ENCODE measurements around the gene C2CD4C. TPM values are rescaled to one million over a fixed set of nuclear protein-coding genes. Genes with fewer than 3 reads are reported as not detected.

The C2CD4C gene
- total and polyA plus RNA-seq, 2 donors: 0.38 to 0.59 TPM

GRCh38 chr19:440391-441212 lies 31.7 kb upstream of the C2CD4C start:
- Histone ChIP-seq H3K9me3 (ENCODE audit: control insufficient read depth in 2 of 2, insufficient read depth in 1 of 2, low read length in 1 of 2) (peaks cover 0 to 4% of the 10 kb centered on the region in 2 donors), H3K27me3 (ENCODE audit: control insufficient read depth in 2 of 2, insufficient read depth in 1 of 2, low read length in 1 of 2) (peaks cover 0 to 9% of the 10 kb centered on the region in 2 donors), H3K4me3 (ENCODE audit: low read length in 2 of 2) (no peak overlapping the region), H3K27ac (ENCODE audit: low read depth in 1 of 2, low read length in 1 of 2) (no peak overlapping the region), H3K4me1 (ENCODE audit: control insufficient read depth in 2 of 2, insufficient read depth in 2 of 2, low read length in 2 of 2) (no peaks in the 10 kb centered on the region), H3K36me3 (ENCODE audit: control insufficient read depth in 2 of 2, insufficient read depth in 2 of 2, low read length in 1 of 2) (no peaks in the 10 kb centered on the region)
- DNase-seq (ENCODE audit: low read depth in 6 of 9, low spot score in 9 of 9): no peak
- 82% methylated on average over 48 of the region's 48 CpGs for WGBS

GRCh38 chr19:439167-439900 lies 30.4 kb upstream of the C2CD4C start:
- Histone ChIP-seq H3K9me3 (ENCODE audit: control insufficient read depth in 2 of 2, insufficient read depth in 1 of 2, low read length in 1 of 2) (peaks cover 0 to 3% of the 10 kb centered on the region in 2 donors), H3K27me3 (ENCODE audit: control insufficient read depth in 2 of 2, insufficient read depth in 1 of 2, low read length in 1 of 2) (peaks cover 0 to 9% of the 10 kb centered on the region in 2 donors), H3K4me1 (ENCODE audit: control insufficient read depth in 2 of 2, insufficient read depth in 2 of 2, low read length in 2 of 2) (no peaks in the 10 kb centered on the region), H3K27ac (ENCODE audit: low read depth in 1 of 2, low read length in 1 of 2) (no peak overlapping the region), H3K4me3 (ENCODE audit: low read length in 2 of 2) (no peak overlapping the region), H3K36me3 (ENCODE audit: control insufficient read depth in 2 of 2, insufficient read depth in 2 of 2, low read length in 1 of 2) (no peaks in the 10 kb centered on the region)
- DNase-seq (ENCODE audit: low read depth in 6 of 9, low spot score in 9 of 9): no peak
- 87% methylated on average over 27 of the region's 27 CpGs for WGBS

- WGBS: 77% methylated on average over 29 of the region's 29 CpGs
- H3K27ac ChIP-seq (ENCODE audit: low read depth in 1 of 2, low read length in 1 of 2): no peak overlapping the region
- no peak for DNase-seq (ENCODE audit: low read depth in 6 of 9, low spot score in 9 of 9)
- H3K4me3 ChIP-seq (ENCODE audit: low read length in 2 of 2): no peak overlapping the region
- no peaks in the 10 kb centered on the region for H3K4me1 ChIP-seq (ENCODE audit: control insufficient read depth in 2 of 2, insufficient read depth in 2 of 2, low read length in 2 of 2)
- H3K9me3 ChIP-seq (ENCODE audit: control insufficient read depth in 2 of 2, insufficient read depth in 1 of 2, low read length in 1 of 2): no peaks in the 10 kb centered on the region
- H3K27me3 ChIP-seq (ENCODE audit: control insufficient read depth in 2 of 2, insufficient read depth in 1 of 2, low read length in 1 of 2): peaks cover 0 to 9% of the 10 kb centered on the region in 2 donors
- no peaks in the 10 kb centered on the region for H3K36me3 ChIP-seq (ENCODE audit: control insufficient read depth in 2 of 2, insufficient read depth in 2 of 2, low read length in 1 of 2)
These were observed 29.5 kb upstream of the C2CD4C start for GRCh38 chr19:438416-438958.

DNA sequence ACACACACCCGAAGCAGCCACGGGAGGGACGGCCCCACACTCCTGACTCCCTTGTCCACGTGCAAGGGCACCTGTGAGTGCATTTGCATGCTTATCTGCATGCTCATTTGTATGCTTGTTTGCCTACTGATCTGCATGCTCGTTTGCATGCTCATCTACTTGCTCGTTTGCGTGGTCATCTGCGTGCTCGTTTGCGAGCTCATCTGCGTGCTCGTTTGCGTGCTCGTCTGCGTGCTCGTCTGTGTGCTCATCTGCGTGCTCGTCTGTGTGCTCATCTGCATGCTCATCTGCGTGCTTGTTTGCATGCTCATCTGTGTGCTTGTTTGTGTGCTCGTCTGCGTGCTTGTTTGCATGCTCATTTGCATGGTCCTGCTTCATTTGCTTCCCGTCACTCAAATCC lies 28.1 kb upstream of the C2CD4C start:
- WGBS: 91% methylated on average over 22 of the region's 22 CpGs
- Histone ChIP-seq H3K4me3 (ENCODE audit: low read length in 2 of 2) (no peak overlapping the region), H3K27ac (ENCODE audit: low read depth in 1 of 2, low read length in 1 of 2) (no peak overlapping the region), H3K9me3 (ENCODE audit: control insufficient read depth in 2 of 2, insufficient read depth in 1 of 2, low read length in 1 of 2) (no peaks in the 10 kb centered on the region), H3K4me1 (ENCODE audit: control insufficient read depth in 2 of 2, insufficient read depth in 2 of 2, low read length in 2 of 2) (no peaks in the 10 kb centered on the region), H3K36me3 (ENCODE audit: control insufficient read depth in 2 of 2, insufficient read depth in 2 of 2, low read length in 1 of 2) (no peaks in the 10 kb centered on the region), H3K27me3 (ENCODE audit: control insufficient read depth in 2 of 2, insufficient read depth in 1 of 2, low read length in 1 of 2) (peaks cover 0 to 9% of the 10 kb centered on the region in 2 donors)
- no peak for DNase-seq (ENCODE audit: low read depth in 6 of 9, low spot score in 9 of 9)

GRCh38 chr19:436413-436950 lies 27.5 kb upstream of the C2CD4C start:
- H3K27ac ChIP-seq (ENCODE audit: low read depth in 1 of 2, low read length in 1 of 2): no peak overlapping the region
- no peaks in the 10 kb centered on the region for H3K4me1 ChIP-seq (ENCODE audit: control insufficient read depth in 2 of 2, insufficient read depth in 2 of 2, low read length in 2 of 2)
- 92% methylated on average over 29 of the region's 29 CpGs for WGBS
- peaks cover 0 to 8% of the 10 kb centered on the region in 2 donors for H3K27me3 ChIP-seq (ENCODE audit: control insufficient read depth in 2 of 2, insufficient read depth in 1 of 2, low read length in 1 of 2)
- no peaks in the 10 kb centered on the region for H3K9me3 ChIP-seq (ENCODE audit: control insufficient read depth in 2 of 2, insufficient read depth in 1 of 2, low read length in 1 of 2)
- no peak for DNase-seq (ENCODE audit: low read depth in 6 of 9, low spot score in 9 of 9)
- no peak overlapping the region for H3K4me3 ChIP-seq (ENCODE audit: low read length in 2 of 2)
- no peaks in the 10 kb centered on the region for H3K36me3 ChIP-seq (ENCODE audit: control insufficient read depth in 2 of 2, insufficient read depth in 2 of 2, low read length in 1 of 2)

DNA sequence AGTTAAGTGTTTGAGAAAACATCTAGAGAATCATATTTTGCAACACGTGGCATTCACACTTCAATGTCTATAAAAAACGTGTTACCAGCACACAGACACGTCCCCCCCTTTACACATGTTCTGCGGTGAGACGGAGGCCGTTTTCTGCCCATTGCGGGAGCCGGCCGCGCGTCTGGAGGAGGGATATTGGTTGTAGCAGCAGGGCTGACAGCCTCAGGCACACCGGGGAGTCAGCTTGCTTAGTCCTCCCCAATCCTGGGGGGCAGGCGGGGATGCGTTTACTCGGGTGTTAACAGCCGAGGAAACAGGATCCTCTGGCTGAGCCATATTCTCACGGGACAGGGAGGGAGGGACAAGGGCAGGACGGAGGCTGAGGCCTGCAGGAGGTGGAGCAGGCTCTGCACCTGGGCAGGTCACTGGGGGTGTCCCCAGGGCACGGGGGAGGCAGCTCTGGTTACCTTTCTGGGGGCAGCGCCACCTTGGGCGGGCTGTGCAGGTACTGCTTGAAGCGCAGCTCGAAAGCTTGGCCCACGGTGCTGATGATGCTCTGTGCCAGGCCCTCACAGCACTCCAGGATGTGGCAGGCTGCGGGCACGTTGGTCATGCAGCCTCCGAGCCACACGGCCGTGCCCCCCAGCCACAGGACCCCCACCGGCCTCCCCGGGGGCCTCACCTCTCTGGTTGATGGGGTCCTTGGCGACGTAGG lies 26.9 kb upstream of the C2CD4C start:
- H3K9me3 ChIP-seq (ENCODE audit: control insufficient read depth in 2 of 2, insufficient read depth in 1 of 2, low read length in 1 of 2): peaks cover 0 to 3% of the 10 kb centered on the region in 2 donors
- no peaks in the 10 kb centered on the region for H3K36me3 ChIP-seq (ENCODE audit: control insufficient read depth in 2 of 2, insufficient read depth in 2 of 2, low read length in 1 of 2)
- WGBS: 83% methylated on average over 33 of the region's 33 CpGs

DNA sequence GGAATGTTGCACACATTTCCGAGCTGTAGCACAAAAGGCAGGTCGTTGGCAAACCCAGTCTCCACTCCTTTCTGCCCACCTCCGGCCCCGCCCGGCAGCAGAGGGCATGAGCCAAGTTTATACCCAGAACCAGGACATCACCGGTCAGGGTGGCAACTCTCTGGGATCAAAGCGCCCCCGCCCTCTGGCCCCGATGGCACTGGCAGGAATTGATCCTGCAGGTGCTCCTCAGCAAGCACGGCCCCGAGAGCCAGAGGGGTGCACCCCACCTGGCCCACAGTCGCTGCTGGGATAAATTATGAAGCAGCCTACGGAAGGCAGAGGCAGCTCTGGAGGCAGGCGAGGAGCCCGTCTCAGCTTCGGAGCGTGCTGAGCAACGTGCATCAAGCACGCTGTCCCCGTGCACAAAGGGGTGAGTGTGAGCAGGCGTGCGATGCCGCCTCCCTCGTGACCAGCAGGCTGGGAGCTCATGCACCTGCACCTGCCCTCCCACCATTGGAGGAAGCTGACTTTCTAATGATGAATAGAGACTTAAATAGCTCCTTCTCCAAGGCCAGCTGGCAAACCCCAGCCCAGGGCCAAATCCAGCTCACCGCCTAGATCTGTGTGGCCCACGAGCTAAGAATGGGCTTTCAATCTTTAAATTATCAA lies 26.2 kb upstream of the C2CD4C start:
- no peaks in the 10 kb centered on the region for H3K36me3 ChIP-seq (ENCODE audit: control insufficient read depth in 2 of 2, insufficient read depth in 2 of 2, low read length in 1 of 2)
- 90% methylated on average over 26 of the region's 26 CpGs for WGBS
- no peak for DNase-seq (ENCODE audit: low read depth in 6 of 9, low spot score in 9 of 9)
- H3K27ac ChIP-seq (ENCODE audit: low read depth in 1 of 2, low read length in 1 of 2): no peak overlapping the region
- no peaks in the 10 kb centered on the region for H3K27me3 ChIP-seq (ENCODE audit: control insufficient read depth in 2 of 2, insufficient read depth in 1 of 2, low read length in 1 of 2)
- peaks cover 0 to 10% of the 10 kb centered on the region in 2 donors for H3K9me3 ChIP-seq (ENCODE audit: control insufficient read depth in 2 of 2, insufficient read depth in 1 of 2, low read length in 1 of 2)
- H3K4me3 ChIP-seq (ENCODE audit: low read length in 2 of 2): no peak overlapping the region
- H3K4me1 ChIP-seq (ENCODE audit: control insufficient read depth in 2 of 2, insufficient read depth in 2 of 2, low read length in 2 of 2): no peaks in the 10 kb centered on the region

More for the DNA sequence above, 26.9 kb upstream of the C2CD4C start:
- Histone ChIP-seq H3K4me3 (ENCODE audit: low read length in 2 of 2) (no peak overlapping the region), H3K4me1 (ENCODE audit: control insufficient read depth in 2 of 2, insufficient read depth in 2 of 2, low read length in 2 of 2) (no peaks in the 10 kb centered on the region), H3K27me3 (ENCODE audit: control insufficient read depth in 2 of 2, insufficient read depth in 1 of 2, low read length in 1 of 2) (peaks cover 0 to 2% of the 10 kb centered on the region in 2 donors), H3K27ac (ENCODE audit: low read depth in 1 of 2, low read length in 1 of 2) (no peak overlapping the region)
- no peak for DNase-seq (ENCODE audit: low read depth in 6 of 9, low spot score in 9 of 9)

DNA sequence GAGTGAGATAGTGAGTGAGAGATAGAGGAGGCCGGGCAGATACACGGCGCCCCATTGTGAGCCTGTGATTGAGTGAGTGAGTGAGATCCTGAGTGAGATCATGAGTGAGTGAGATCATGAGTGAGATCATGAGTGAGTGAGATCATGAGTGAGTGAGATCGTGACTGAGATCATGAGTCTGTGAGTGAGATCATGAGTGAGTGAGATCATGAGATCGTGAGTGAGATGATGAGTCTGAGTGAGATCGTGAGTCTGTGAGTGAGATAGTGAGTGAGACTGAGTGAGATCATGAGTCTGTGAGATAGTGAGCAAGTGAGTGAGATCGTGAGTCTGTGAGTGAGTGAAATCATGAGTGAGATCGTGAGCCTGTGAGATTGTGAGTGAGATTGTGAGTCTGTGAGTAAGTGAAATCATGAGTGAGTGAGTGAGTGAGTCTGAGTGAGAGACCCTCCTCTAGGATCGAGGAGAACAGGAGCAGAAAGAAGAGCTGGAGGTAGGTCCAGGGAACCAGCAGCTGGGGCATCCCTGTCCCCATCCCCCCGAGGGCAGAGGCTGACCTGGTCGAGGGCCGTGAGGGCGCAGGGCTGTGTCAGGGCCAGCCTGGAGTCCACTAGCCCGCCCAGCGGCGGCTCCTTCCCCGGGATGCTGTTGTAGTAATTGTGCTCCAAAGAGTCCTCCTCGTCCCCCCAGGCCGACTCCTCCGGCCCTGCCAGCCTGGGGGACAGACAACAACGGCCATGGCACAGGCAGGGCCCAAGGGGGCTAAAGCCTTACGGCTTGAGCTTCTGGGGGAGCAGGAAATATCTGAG lies 25.4 kb upstream of the C2CD4C start:
- Histone ChIP-seq H3K9me3 (ENCODE audit: control insufficient read depth in 2 of 2, insufficient read depth in 1 of 2, low read length in 1 of 2) (peaks cover 0 to 11% of the 10 kb centered on the region in 2 donors), H3K4me3 (ENCODE audit: low read length in 2 of 2) (no peak overlapping the region), H3K36me3 (ENCODE audit: control insufficient read depth in 2 of 2, insufficient read depth in 2 of 2, low read length in 1 of 2) (no peaks in the 10 kb centered on the region), H3K27me3 (ENCODE audit: control insufficient read depth in 2 of 2, insufficient read depth in 1 of 2, low read length in 1 of 2) (no peaks in the 10 kb centered on the region), H3K27ac (ENCODE audit: low read depth in 1 of 2, low read length in 1 of 2) (no peak overlapping the region), H3K4me1 (ENCODE audit: control insufficient read depth in 2 of 2, insufficient read depth in 2 of 2, low read length in 2 of 2) (no peaks in the 10 kb centered on the region)
- 92% methylated on average over 22 of the region's 22 CpGs for WGBS
- DNase-seq (ENCODE audit: low read depth in 6 of 9, low spot score in 9 of 9): no peak
